D721Med (cell line): ENCODE measurements around the gene MAZ.

Experiments used
- DNase-seq: peaks from one replicate; pipeline ENCODE4 v3.0.0; 2011; ENCODE audit warnings: low spot score; ENCODE audit not compliant: insufficient read length
- FAIRE-seq: peaks from 2 replicates; lab custom pipeline; 2011; peaks lifted over from hg19 to GRCh38; lab: Jason Lieb, UNC
- CTCF ChIP-seq: IDR thresholded peaks from 2 replicates; pipeline ENCODE4 v1.5.1; 2012; ENCODE audit warnings: mild to moderate bottlenecking, control low read depth; ENCODE audit not compliant: insufficient read depth; ENCODE audit errors: missing control alignments

MAZ gene

GRCh38 chr16:29816694-29817441 lies 10.5 kb downstream of the MAZ start:
- TF ChIP-seq CTCF, result no peak
- FAIRE-seq (no peak), DNase-seq (no peak)

GRCh38 chr16:29818082-29818481 lies 11.8 kb downstream of the MAZ start:
- no peak for TF ChIP-seq CTCF
- DNase-seq, result no peak
- FAIRE-seq, result no peak

GRCh38 chr16:29819506-29819905 lies 13.2 kb downstream of the MAZ start:
- DNase-seq, result no peak
- FAIRE-seq, result no peak
- TF ChIP-seq CTCF, result peak; percentile 47

- DNase-seq (peak; percentile 77), FAIRE-seq (no peak)
- TF ChIP-seq CTCF, result no peak
Observed at GRCh38 chr16:29820271-29820701, 14.0 kb downstream of the MAZ start, which contains the start of gene MVP. MVP (plus strand) TSS chr16:29820462; CDS start chr16:29830550, 10,088 bp downstream.

GRCh38 chr16:29820730-29821642 lies 14.7 kb downstream of the MAZ start:
- DNase-seq (no peak), FAIRE-seq (no peak)
- TF ChIP-seq CTCF, result no peak

GRCh38 chr16:29821643-29822115 lies 15.3 kb downstream of the MAZ start:
- DNase-seq (no peak), FAIRE-seq (no peak)
- TF ChIP-seq CTCF, result no peak
